ENCODE results near the gene LAPTM4A.
"Not testable (repeated sequence)": the region's sequence is repeated elsewhere in the genome, so short reads cannot be mapped to it uniquely, and the experiment has no call there.

The LAPTM4A gene

DNA sequence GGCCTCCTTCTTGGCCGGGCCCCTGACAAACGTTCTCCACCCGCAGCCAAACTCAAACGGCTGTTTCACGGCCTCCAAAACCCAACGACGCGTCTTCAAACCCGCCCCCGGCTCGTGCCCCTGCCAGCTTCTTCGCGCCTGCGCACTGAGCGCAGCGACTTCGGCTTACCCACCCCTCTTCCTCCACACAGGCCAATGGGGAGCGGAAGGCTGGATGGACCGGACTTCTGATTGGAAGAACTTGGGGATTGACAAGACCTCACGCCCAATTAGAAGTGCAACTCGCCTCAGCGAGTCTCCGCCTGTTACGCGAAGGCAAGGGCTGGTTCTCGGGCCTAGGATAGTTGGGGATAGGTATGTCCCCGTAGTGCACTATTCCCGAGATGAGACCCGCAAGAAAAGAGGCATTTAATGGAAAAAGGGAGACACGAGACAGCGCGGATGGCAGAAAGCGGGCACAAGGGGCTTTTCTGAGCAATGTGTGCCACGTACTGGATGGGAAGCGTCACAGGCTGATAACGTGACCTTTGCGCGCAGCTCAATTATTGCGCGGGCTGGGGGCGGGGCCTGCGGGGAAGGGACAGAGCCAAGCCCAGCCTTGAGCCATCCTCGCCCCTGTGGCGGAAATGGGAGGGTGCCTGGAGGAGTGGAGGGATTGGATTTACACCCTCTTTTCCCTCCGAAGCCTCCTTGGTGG lies at the start of gene LAPTM4A:
LAPTM4A (minus strand) TSS at position 97 of the 697 bp plus-strand sequence. CDS start 108 bp downstream, outside the sequence.
- DNase-seq = peak; percentile 99

GRCh38 chr2:20100711-20101110 lies 49.3 kb upstream of the LAPTM4A start:
- DNase-seq = no peak

DNA sequence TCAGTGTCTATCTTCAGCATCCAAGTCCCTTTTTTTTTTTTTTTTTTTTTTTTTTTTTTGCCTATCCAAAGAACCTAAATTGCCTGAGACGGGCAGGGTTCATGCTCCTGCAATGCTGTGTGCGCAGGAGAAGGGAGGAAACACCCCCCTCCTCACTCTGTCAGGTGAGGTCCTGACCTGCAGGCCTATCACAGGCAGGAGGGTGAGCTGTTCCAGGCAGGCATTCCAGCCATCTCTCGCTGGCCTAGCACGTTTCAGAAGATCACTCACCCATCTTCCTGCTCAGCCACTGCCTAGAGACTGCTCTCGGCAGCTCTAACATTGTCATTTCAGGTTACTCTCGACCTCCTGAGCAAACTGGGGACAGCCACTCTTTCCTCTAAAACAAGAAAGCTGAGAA lies 48.4 kb upstream of the LAPTM4A start:
- no peak for DNase-seq

GRCh38 chr2:20097889-20098714 lies 46.7 kb upstream of the LAPTM4A start:
- DNase-seq = peak; percentile 68

DNA sequence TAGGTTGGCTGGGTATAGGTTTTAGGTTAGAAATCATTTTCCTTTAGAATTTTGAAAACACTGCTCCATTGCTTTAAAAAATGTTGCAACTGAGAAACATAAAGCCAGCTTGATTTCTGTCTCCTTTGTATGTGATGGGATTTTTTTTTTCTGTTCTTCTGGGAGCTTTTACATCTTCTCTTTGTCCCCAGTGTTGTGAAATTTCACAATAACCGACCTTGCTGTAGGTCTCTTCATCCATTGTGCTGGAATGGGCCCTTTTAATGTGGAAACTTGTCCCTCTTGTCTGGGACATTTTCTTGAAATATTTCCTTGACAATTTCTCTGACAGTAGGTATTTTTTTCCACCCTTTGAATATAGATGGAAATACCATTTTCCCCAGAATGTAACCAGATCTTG lies 44.0 kb upstream of the LAPTM4A start:
- DNase-seq = no peak

DNA sequence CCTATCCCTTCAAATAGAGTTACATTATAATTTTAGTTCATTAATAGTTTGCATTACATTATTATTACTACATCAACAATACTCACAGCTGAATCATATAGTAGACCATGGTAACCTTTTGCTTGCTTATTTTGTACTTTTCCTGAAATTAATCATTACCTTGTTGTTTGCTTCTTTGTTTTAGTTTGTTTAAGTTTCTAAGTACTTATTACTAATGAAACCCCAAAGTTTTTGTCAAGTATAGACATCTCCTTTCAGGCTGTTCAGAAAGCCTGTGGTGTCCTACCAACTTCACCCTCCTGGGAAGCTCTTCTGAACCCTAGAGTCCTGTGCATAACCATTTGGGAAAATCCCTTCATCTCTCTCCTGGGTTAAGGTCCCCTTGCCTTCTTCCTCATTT lies 43.5 kb upstream of the LAPTM4A start:
- DNase-seq = no peak

- DNase-seq = no peak
These were observed 42.8 kb upstream of the LAPTM4A start for GRCh38 chr2:20094142-20094755.

DNA sequence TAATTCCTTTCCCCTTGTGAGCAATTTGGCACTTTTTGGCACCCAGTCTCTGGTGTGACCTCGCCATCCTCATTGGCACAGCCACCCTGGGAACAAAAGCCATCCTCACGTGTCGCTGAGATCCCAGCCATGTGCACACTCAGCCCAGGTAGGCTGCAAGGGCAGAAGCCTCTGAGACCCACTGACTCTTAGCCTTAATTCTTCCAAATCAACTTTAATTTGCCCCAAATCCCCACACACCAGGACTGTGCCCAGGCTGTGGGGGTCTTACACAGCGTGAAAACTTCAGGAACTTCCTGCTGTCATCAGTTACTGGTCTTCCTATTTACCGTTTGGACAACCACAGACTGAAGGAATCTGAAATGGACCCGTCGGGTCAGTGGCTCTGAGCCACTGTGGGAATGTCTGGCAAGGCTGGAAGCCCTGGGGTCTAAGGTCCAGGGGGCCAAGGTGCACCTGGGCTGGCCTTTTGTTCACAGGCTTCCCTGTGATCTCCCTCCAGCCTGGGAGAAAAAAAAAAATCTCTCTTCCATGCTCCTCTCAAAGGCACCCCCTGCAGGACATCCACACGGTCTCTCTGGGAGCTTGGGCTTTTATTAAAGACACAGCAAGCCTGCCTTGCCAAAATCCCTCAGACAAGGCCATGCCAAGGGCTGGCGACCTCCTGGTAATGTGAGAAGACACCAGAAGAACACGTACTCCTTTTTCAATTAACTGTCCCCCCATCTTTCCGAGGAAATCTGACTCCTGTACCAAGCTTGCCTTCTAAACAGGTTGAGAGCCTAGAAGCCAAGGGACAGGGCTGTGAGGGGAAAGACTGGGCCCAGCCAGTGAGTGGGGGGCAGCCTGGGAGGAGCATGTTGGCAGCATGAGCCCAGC lies 42.1 kb upstream of the LAPTM4A start:
- DNase-seq = peak; percentile 22

GRCh38 chr2:20092901-20093235 lies 41.4 kb upstream of the LAPTM4A start:
- DNase-seq = no peak

DNA sequence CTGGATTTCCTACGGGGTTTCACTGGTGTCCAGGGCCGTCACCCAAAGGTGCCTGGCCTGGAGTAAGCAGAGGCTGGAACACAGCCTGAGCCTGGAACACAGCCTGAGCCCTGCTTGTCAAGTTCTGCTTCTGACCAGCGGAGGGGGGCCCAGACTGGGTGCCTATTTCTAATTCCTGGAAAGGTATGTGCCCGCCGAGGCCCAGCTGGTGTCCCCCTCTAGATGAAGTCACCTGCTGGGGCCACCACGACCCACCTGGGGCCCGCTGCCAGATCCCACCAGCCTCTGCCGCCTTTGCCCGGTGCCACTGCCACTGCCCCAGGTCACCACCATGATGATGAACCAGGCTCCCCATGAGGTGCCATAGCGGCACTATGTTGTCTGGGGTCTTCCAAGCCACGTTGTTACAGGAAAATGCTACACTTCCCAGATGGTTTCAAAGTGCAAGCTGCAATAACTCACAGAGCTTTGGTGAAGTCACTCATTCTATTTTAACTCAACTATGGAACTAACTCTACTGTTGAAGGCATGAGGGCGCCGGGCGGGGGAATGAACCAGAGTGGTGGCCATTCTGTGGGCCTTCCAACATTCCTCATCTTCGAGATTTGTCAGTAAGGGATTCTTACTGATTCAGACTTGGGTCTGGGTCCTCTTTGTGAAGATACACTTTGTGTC lies 40.9 kb upstream of the LAPTM4A start:
- no peak for DNase-seq

GRCh38 chr2:20091305-20091991 lies 40.0 kb upstream of the LAPTM4A start:
- DNase-seq = no peak

DNA sequence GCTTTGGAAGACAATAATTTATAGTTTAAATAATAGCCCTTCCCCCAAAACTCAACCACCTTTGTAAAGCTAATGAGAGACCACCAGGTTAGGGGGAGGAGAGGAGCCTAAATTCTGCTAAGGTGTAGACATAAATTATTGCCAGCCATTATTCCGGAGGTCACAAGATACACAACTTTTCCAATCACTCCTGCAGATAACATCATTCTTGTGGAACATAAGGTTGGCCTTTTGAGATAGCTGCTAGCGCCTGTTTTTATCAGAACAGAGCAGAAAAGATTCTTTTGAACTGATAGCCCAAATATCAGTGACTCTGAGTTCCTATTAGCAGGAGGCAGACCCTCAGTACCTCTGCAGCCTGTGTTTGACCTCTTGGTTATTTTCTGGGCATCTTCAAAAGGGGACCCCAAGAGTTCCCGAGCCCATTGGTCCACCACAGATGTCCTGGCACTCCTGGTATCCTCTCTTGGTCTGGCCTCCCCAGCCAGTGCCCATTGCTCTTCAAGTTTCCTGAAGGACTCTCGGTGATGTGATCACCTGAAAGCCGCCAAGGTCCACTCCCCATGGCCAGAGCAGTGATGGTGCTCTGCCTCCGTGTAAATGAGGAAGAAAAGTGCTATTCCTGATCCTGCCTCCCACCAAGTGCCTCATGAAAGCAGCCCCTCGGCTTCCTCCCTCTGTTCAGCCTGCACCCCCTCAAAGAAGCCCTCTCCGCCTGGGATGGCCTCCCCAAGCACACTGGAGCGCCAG lies 38.5 kb upstream of the LAPTM4A start:
- no peak for DNase-seq

DNA sequence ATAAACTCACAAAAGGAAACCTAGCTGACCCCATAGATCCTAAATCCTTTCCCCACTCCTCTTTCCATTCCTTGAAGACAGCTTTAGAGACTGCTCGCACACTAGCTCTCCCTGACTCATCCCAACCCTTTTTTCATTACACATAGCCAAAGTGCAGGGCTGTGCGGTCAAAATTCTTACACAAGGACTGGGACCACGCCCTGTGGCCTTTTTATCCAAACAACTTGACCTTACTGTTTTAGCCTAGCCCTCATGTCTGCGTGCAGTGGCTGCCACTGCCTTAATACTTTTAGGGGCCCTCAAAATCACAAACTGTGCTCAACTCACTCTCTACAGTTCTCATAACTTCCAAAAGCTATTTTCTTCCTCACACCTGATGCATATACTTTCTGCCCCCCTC lies 34.5 kb upstream of the LAPTM4A start:
- not testable (repeated sequence) for DNase-seq

GRCh38 chr2:20082812-20083211 lies 31.4 kb upstream of the LAPTM4A start:
- DNase-seq = not testable (repeated sequence)

- no peak for DNase-seq
These were observed 30.4 kb upstream of the LAPTM4A start for GRCh38 chr2:20081841-20082240.

DNA sequence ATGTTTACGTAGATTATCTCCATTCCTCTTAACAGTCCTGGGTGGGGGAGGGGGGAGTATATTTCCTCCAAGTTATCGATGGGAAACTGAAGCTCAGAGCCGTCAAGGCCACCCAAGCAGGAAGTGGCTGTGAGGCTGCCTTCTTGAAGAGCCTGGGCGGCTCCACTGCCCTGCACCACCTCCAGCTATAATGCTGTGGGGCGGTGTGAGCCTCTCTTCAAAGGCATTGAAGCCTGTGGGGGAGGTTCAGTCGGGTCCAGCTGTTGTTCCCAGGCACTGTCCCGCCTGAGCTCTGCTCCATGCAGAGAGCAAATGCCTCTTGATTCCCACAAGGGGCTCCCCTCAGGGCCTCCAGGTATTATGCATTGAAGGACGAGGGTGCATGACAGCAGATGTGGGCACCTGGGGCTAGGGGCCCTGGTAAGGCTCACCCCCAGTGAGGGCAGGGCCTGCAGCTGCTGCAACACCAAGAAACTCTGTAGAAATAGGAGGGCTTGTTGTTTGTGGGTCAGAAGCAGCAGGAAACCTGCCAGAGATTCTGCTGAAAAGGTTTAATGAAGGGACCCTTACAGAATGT lies 29.5 kb upstream of the LAPTM4A start:
- no peak for DNase-seq

- DNase-seq = no peak
These were observed 29.0 kb upstream of the LAPTM4A start for GRCh38 chr2:20080428-20080827.

GRCh38 chr2:20079546-20080115 lies 28.2 kb upstream of the LAPTM4A start:
- DNase-seq = no peak

GRCh38 chr2:20077411-20077940 lies 26.0 kb upstream of the LAPTM4A start:
- DNase-seq = no peak

- no peak for DNase-seq
These were observed 25.3 kb upstream of the LAPTM4A start for GRCh38 chr2:20076757-20077156.

Measured in NCI-H1436 (cell line).